DMS53 treated with DMSO at 0.1 percent for 48 hours (cell line): ENCODE data around the gene KCTD10.
A peak's percentile ranks its signal among the peaks of the same experiment; 100 is the strongest.

Source experiments
- DNase-seq: peaks from one replicate; lab custom pipeline; 2025; ENCODE audit not compliant: unreplicated experiment; lab: John Stamatoyannopoulos, UW

Gene KCTD10

GRCh38 chr12:109477185-109477962 is at the start of gene KCTD10, which contains the start of gene UBE3B:
KCTD10 (minus strand) TSS chr12:109477300; CDS start chr12:109477262, 38 bp downstream.
UBE3B (plus strand) TSS chr12:109477634; CDS start chr12:109483552, 5,918 bp downstream.
- peak; percentile 86 for DNase-seq

GRCh38 chr12:109525279-109525585 is 48.1 kb upstream of the KCTD10 start:
- DNase-seq, result no peak

GRCh38 chr12:109524466-109525278 is 47.6 kb upstream of the KCTD10 start:
- DNase-seq, result no peak

GRCh38 chr12:109523504-109523903 is 46.4 kb upstream of the KCTD10 start:
- DNase-seq, result no peak

GRCh38 chr12:109523071-109523470 is 46.0 kb upstream of the KCTD10 start:
- DNase-seq, result no peak

GRCh38 chr12:109521831-109522230 is 44.7 kb upstream of the KCTD10 start:
- DNase-seq, result no peak

- DNase-seq, result no peak
Measured at GRCh38 chr12:109519787-109520186, 42.7 kb upstream of the KCTD10 start.

GRCh38 chr12:109518820-109519665 is 41.9 kb upstream of the KCTD10 start:
- peak; percentile 91 for DNase-seq

GRCh38 chr12:109517619-109518018 is 40.5 kb upstream of the KCTD10 start:
- peak; percentile 99 for DNase-seq

- DNase-seq, result peak; percentile 97
Measured at GRCh38 chr12:109513977-109514376, 36.9 kb upstream of the KCTD10 start.

GRCh38 chr12:109513051-109513450 is 36.0 kb upstream of the KCTD10 start:
- DNase-seq, result no peak

- DNase-seq, result no peak
Measured at GRCh38 chr12:109512608-109513007, 35.5 kb upstream of the KCTD10 start.

- no peak for DNase-seq
Measured at GRCh38 chr12:109510196-109510595, 33.1 kb upstream of the KCTD10 start.

GRCh38 chr12:109504068-109504467 is 27.0 kb upstream of the KCTD10 start:
- no peak for DNase-seq

GRCh38 chr12:109503611-109504010 is 26.5 kb upstream of the KCTD10 start:
- DNase-seq, result no peak

GRCh38 chr12:109502332-109502731 is 25.2 kb upstream of the KCTD10 start:
- no peak for DNase-seq

- no peak for DNase-seq
Measured at GRCh38 chr12:109501299-109501698, 24.2 kb upstream of the KCTD10 start.

GRCh38 chr12:109500406-109501185 is 23.5 kb upstream of the KCTD10 start:
- DNase-seq, result no peak

- no peak for DNase-seq
Measured at GRCh38 chr12:109497675-109498074, 20.6 kb upstream of the KCTD10 start.

GRCh38 chr12:109496306-109496705 is 19.2 kb upstream of the KCTD10 start:
- no peak for DNase-seq

- DNase-seq, result no peak
Measured at GRCh38 chr12:109495012-109495411, 17.9 kb upstream of the KCTD10 start.
